Measurements from ENCODE around the gene MARCHF5. TPM values are rescaled to one million over a fixed set of nuclear protein-coding genes. Genes with fewer than 3 reads are reported as not detected.

MARCHF5 gene
- total and polyA plus RNA-seq, 2 of the 8 experiments (the other 6 are each of a cell fraction or from before 2014, with no cell fraction given), result 8.7 to 26.8 TPM

- no peak for FAIRE-seq
- H3K36me3 ChIP-seq (ENCODE audit: control insufficient read depth in 2 of 4, insufficient read depth in 4 of 4, low read length in 3 of 4), result no peaks in the 10 kb centered on the region
- no peaks in the 10 kb centered on the region; a peak in 1 of 4 replicates for H3K9me3 ChIP-seq (ENCODE audit: insufficient read depth in 2 of 2, low read depth in 1 of 2, low read length in 1 of 2)
- POLR2A ChIA-PET (ENCODE audit: partially characterized antibody), result no interaction called here
- H3K4me1 ChIP-seq (replicated peaks in 1 of 4; ENCODE audit: control insufficient read depth in 3 of 4, insufficient read depth in 4 of 4, low read length in 3 of 4), result no peaks in the 10 kb centered on the region
- no peaks in the 10 kb centered on the region for H3K23me2 ChIP-seq (ENCODE audit: low read depth, low read length)
- H3K79me1 ChIP-seq (ENCODE audit: low read depth, low read length), result no peaks in the 10 kb centered on the region
- no peak overlapping the region for H4K91ac ChIP-seq (replicated peaks; ENCODE audit: insufficient read length, low read length)
- no peak overlapping the region for H2BK5ac ChIP-seq (ENCODE audit: low read depth, low read length)
- no peak overlapping the region for H3K27ac ChIP-seq (ENCODE audit: low read depth, low read length)
- no peak overlapping the region for H3K56ac ChIP-seq (replicated peaks; ENCODE audit: insufficient read length, low read depth, low read length)
- no peak overlapping the region for H4K5ac ChIP-seq (ENCODE audit: insufficient read length, low read depth, low read length)
- H2BK120ac ChIP-seq (replicated peaks; ENCODE audit: low read depth, low read length), result no peak overlapping the region
- H3K27me3 ChIP-seq (replicated peaks in 1 of 4; ENCODE audit: control insufficient read depth in 3 of 4, extremely low read depth in 1 of 4, insufficient read depth in 3 of 4, low read length in 3 of 4), result no peaks in the 10 kb centered on the region
- H2AFZ ChIP-seq (ENCODE audit: low read length), result no peak overlapping the region
- H3K4me3 ChIP-seq (ENCODE audit: extremely low read depth in 1 of 4, insufficient read depth in 2 of 4, low read depth in 3 of 4, low read length in 4 of 4), result no peak overlapping the region
- no peak for DNase-seq (ENCODE audit: low read depth in 1 of 2, low spot score in 2 of 2)
- CTCF ChIA-PET (ENCODE audit: partially characterized antibody), result interaction anchor here (1.1 to 2.7 kb wide), 5 partner anchors 11 to 160 kb away, joined by 3 to 11 read pairs (median 4); partner anchors contain the start of genes CPEB3 and MARCHF5
- H3K14ac ChIP-seq (ENCODE audit: insufficient read length), result no peak overlapping the region
- 91% methylated on average over 3 of the region's 3 CpGs; no CpG with 5 or more reads in 1 of the 2 experiments for WGBS, 2 experiments (ENCODE audit: extremely low coverage in 1 of 2, insufficient coverage in 1 of 2, insufficient read length in 1 of 2, insufficient replicate concordance in 2 of 2, low coverage in 1 of 2, low lambda C conversion rate in 2 of 2, missing lambda C conversion rate in 1 of 2)
- no peak overlapping the region for H2BK12ac ChIP-seq (ENCODE audit: low read depth, low read length)
- H3K4me2 ChIP-seq (ENCODE audit: insufficient read depth in 1 of 2, low read depth in 2 of 2, low read length in 2 of 2), result no peak overlapping the region
- H3K23ac ChIP-seq (ENCODE audit: insufficient read length), result no peak overlapping the region
- H2BK20ac ChIP-seq (ENCODE audit: low read length), result no peak overlapping the region
- H2AK5ac ChIP-seq (ENCODE audit: low read depth, low read length), result no peak overlapping the region
- H2BK15ac ChIP-seq (ENCODE audit: low read length), result no peak overlapping the region
- no peaks in the 10 kb centered on the region for H4K20me1 ChIP-seq (replicated peaks in 1 of 2; ENCODE audit: control insufficient read depth in 1 of 2, insufficient read depth in 2 of 2, low read length in 2 of 2)
- H3K18ac ChIP-seq (ENCODE audit: extremely low read depth, low read length), result no peak overlapping the region
- H4K8ac ChIP-seq (ENCODE audit: extremely low read depth, insufficient read depth, low read length), result no peak overlapping the region
- no peak overlapping the region for H3K4ac ChIP-seq (replicated peaks; ENCODE audit: insufficient read length, low read depth, low read length)
- no peak overlapping the region for H3K9ac ChIP-seq (replicated peaks in 1 of 4; ENCODE audit: extremely low read depth in 1 of 4, low read depth in 3 of 4, low read length in 3 of 4)
- no peaks in the 10 kb centered on the region for H3K79me2 ChIP-seq (ENCODE audit: control insufficient read depth in 1 of 2, insufficient read depth in 2 of 2, low read length in 2 of 2)
- TF ChIP-seq CTBP2 (IDR thresholded peaks at IDR 0.05; ENCODE audit: borderline replicate concordance, insufficient read depth, insufficient read length, low read length) (no peak), CHD1 (IDR thresholded peaks at IDR 0.05; ENCODE audit: low read depth, low read length) (no peak), GABPA (IDR thresholded peaks at IDR 0.05; ENCODE audit: borderline replicate concordance, insufficient read depth, low read length) (no peak), CTCF (IDR thresholded peaks at IDR 0.05; ENCODE audit: control extremely low read depth in 1 of 3, insufficient read depth in 1 of 3, low read depth in 1 of 3, low read length in 3 of 3) (no peak), RFX5 (IDR thresholded peaks at IDR 0.05; ENCODE audit: borderline replicate concordance, low read depth, low read length) (no peak), FOSL1 (IDR thresholded peaks at IDR 0.05; ENCODE audit: insufficient read depth, low read depth, low read length) (no peak), RBBP5 (IDR thresholded peaks at IDR 0.05; ENCODE audit: borderline replicate concordance, low read depth, low read length) (no peak), RXRA (IDR thresholded peaks at IDR 0.05; ENCODE audit: insufficient read depth, low read depth, low read length) (no peak), MAFK (IDR thresholded peaks at IDR 0.05; ENCODE audit: low read depth, low read length) (no peak), YY1 (IDR thresholded peaks at IDR 0.05; ENCODE audit: low read depth, low read length) (no peak), EP300 (IDR thresholded peaks at IDR 0.05; ENCODE audit: borderline replicate concordance in 1 of 2, low read depth in 2 of 2, low read length in 2 of 2) (no peak), CREB1 (IDR thresholded peaks at IDR 0.05) (no peak)
Measured at GRCh38 chr10:92274071-92274470, 16.9 kb upstream of the MARCHF5 start.

All from H1 (cell line).